Measurements from ENCODE around the gene GRIN2C. TPM values are rescaled to one million over a fixed set of nuclear protein-coding genes. Genes with fewer than 3 reads are reported as not detected.
A peak's percentile ranks its signal among the peaks of the same experiment; 100 is the strongest.

GRIN2C gene
- total RNA-seq, 1 donor from 2014 or later = 2.1 TPM

GRCh38 chr17:74839990-74840852 lies 19.5 kb downstream of the GRIN2C start:
- peak overlapping the region; percentile 30 for H3K27ac ChIP-seq (ENCODE audit: low read depth, low read length)
- peaks cover 16 to 32% (median 32%) of the 10 kb centered on the region in 3 donors for H3K27me3 ChIP-seq (ENCODE audit: control insufficient read depth in 3 of 3, insufficient read depth in 3 of 3, low read length in 3 of 3)
- no peak overlapping the region for H3K4me3 ChIP-seq (ENCODE audit: low read length in 3 of 3)
- peaks cover 4 to 14% (median 8%) of the 10 kb centered on the region in 3 donors for H3K36me3 ChIP-seq (ENCODE audit: control insufficient read depth in 3 of 3, insufficient read depth in 3 of 3, low read length in 3 of 3)
- H3K9ac ChIP-seq (ENCODE audit: low read depth in 1 of 3, low read length in 3 of 3) = peak overlapping the region in 1 of 3 donors; percentile 27
- H3K4me1 ChIP-seq (ENCODE audit: control insufficient read depth in 3 of 3, insufficient read depth in 3 of 3, low read length in 3 of 3) = peaks cover 21 to 26% (median 22%) of the 10 kb centered on the region in 3 donors
- H3K9me3 ChIP-seq (ENCODE audit: control insufficient read depth in 3 of 3, low read length in 3 of 3) = no peaks in the 10 kb centered on the region

- Histone ChIP-seq H3K4me1 (ENCODE audit: control insufficient read depth in 3 of 3, insufficient read depth in 3 of 3, low read length in 3 of 3) (peaks cover 21 to 26% (median 22%) of the 10 kb centered on the region in 3 donors), H3K4me3 (ENCODE audit: low read length in 3 of 3) (no peak overlapping the region), H3K27ac (ENCODE audit: low read depth, low read length) (no peak overlapping the region), H3K9ac (ENCODE audit: low read depth in 1 of 3, low read length in 3 of 3) (no peak overlapping the region), H3K9me3 (ENCODE audit: control insufficient read depth in 3 of 3, low read length in 3 of 3) (no peaks in the 10 kb centered on the region), H3K27me3 (ENCODE audit: control insufficient read depth in 3 of 3, insufficient read depth in 3 of 3, low read length in 3 of 3) (peaks cover 4 to 23% (median 17%) of the 10 kb centered on the region in 3 donors), H3K36me3 (ENCODE audit: control insufficient read depth in 3 of 3, insufficient read depth in 3 of 3, low read length in 3 of 3) (peaks cover 4 to 16% (median 8%) of the 10 kb centered on the region in 3 donors)
Observed at GRCh38 chr17:74838274-74838673, 21.4 kb downstream of the GRIN2C start.

DNA sequence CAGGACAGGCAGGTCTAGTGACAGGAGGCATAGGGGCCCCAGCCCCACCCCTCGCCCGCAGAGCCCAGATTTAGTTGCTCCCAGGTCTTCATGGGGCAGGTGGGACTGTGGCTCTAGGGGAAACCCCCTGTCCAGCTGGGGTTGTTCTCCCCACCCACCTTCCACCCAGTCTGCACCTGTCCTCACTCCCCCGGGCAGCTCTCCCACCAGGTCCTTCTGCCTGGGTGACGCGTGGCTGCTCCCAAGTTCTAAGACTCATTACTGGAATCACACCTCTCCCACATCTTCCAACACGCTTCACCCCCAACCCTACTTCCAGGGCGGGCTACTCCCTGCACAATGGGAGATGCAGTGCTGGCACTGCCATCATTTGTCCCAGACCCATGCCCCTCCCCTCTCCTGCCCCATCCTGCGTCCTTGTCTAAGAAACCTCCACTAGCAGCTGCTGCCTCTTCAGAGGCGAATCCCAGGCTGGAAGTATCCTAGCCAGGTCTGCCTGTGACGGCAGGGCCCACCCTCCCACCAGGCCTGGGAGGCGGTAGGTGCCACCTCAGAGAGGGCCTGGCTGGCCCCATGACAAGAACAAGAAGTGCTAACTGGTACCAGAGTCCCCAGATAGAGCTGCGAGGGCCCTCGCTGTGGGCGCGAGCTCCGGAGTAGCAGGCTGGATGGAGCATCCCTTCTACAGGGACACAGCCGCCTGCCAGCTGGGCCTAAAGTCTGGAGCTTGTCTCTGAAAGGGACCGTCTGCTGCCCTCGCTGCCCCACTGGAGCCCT lies 22.8 kb downstream of the GRIN2C start:
- no peaks in the 10 kb centered on the region for H3K9me3 ChIP-seq (ENCODE audit: control insufficient read depth in 3 of 3, low read length in 3 of 3)
- H3K27ac ChIP-seq (ENCODE audit: low read depth, low read length) = no peak overlapping the region
- H3K9ac ChIP-seq (ENCODE audit: low read depth in 1 of 3, low read length in 3 of 3) = no peak overlapping the region
- peaks cover 13 to 20% (median 19%) of the 10 kb centered on the region in 3 donors for H3K4me1 ChIP-seq (ENCODE audit: control insufficient read depth in 3 of 3, insufficient read depth in 3 of 3, low read length in 3 of 3)
- H3K36me3 ChIP-seq (ENCODE audit: control insufficient read depth in 3 of 3, insufficient read depth in 3 of 3, low read length in 3 of 3) = peaks cover 4 to 16% (median 8%) of the 10 kb centered on the region in 3 donors
- peaks cover 0 to 15% (median 6%) of the 10 kb centered on the region in 3 donors for H3K27me3 ChIP-seq (ENCODE audit: control insufficient read depth in 3 of 3, insufficient read depth in 3 of 3, low read length in 3 of 3)
- no peak overlapping the region for H3K4me3 ChIP-seq (ENCODE audit: low read length in 3 of 3)

GRCh38 chr17:74836191-74836590 lies 23.5 kb downstream of the GRIN2C start:
- peaks cover 0 to 9% (median 0%) of the 10 kb centered on the region in 3 donors for H3K27me3 ChIP-seq (ENCODE audit: control insufficient read depth in 3 of 3, insufficient read depth in 3 of 3, low read length in 3 of 3)

GRCh38 chr17:74833501-74834377 lies 25.9 kb downstream of the GRIN2C start:
- Histone ChIP-seq H3K4me3 (ENCODE audit: low read length in 3 of 3) (no peak overlapping the region), H3K9me3 (ENCODE audit: control insufficient read depth in 3 of 3, low read length in 3 of 3) (no peaks in the 10 kb centered on the region), H3K9ac (ENCODE audit: low read depth in 1 of 3, low read length in 3 of 3) (peak overlapping the region in 1 of 3 donors; percentile 32), H3K27ac (ENCODE audit: low read depth, low read length) (no peak overlapping the region), H3K36me3 (ENCODE audit: control insufficient read depth in 3 of 3, insufficient read depth in 3 of 3, low read length in 3 of 3) (peaks cover 7 to 18% (median 8%) of the 10 kb centered on the region in 3 donors), H3K4me1 (ENCODE audit: control insufficient read depth in 3 of 3, insufficient read depth in 3 of 3, low read length in 3 of 3) (no peaks in the 10 kb centered on the region), H3K27me3 (ENCODE audit: control insufficient read depth in 3 of 3, insufficient read depth in 3 of 3, low read length in 3 of 3) (no peaks in the 10 kb centered on the region)

More at GRCh38 chr17:74836191-74836590, 23.5 kb downstream of the GRIN2C start:
- Histone ChIP-seq H3K4me1 (ENCODE audit: control insufficient read depth in 3 of 3, insufficient read depth in 3 of 3, low read length in 3 of 3) (peaks cover 8 to 13% (median 12%) of the 10 kb centered on the region in 3 donors), H3K36me3 (ENCODE audit: control insufficient read depth in 3 of 3, insufficient read depth in 3 of 3, low read length in 3 of 3) (peaks cover 4 to 16% (median 8%) of the 10 kb centered on the region in 3 donors), H3K9me3 (ENCODE audit: control insufficient read depth in 3 of 3, low read length in 3 of 3) (no peaks in the 10 kb centered on the region), H3K9ac (ENCODE audit: low read depth in 1 of 3, low read length in 3 of 3) (no peak overlapping the region), H3K4me3 (ENCODE audit: low read length in 3 of 3) (no peak overlapping the region), H3K27ac (ENCODE audit: low read depth, low read length) (no peak overlapping the region)

DNA sequence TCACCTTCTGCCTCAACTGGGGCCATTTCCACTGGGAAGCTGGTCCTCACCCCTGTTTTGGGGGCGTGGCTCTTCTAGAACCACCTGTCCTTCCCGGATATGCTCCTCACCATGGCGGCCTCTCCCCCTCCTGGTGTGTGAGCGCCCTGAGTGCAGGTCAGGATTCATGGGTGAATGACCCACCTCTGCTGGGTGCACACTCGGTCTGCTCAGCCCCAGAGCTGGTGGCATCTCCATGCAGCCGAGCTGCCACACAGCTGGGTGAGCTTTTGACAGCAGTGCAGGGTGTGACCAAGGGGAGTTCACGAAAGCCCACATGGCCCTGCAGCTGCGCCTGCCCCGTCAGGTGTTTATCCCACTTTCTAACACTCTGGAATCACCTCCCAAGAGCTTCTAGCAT lies 27.3 kb downstream of the GRIN2C start:
- H3K4me1 ChIP-seq (ENCODE audit: control insufficient read depth in 3 of 3, insufficient read depth in 3 of 3, low read length in 3 of 3) = no peaks in the 10 kb centered on the region
- no peak overlapping the region for H3K9ac ChIP-seq (ENCODE audit: low read depth in 1 of 3, low read length in 3 of 3)
- peaks cover 7 to 16% (median 8%) of the 10 kb centered on the region in 3 donors for H3K36me3 ChIP-seq (ENCODE audit: control insufficient read depth in 3 of 3, insufficient read depth in 3 of 3, low read length in 3 of 3)
- no peak overlapping the region for H3K4me3 ChIP-seq (ENCODE audit: low read length in 3 of 3)
- H3K9me3 ChIP-seq (ENCODE audit: control insufficient read depth in 3 of 3, low read length in 3 of 3) = no peaks in the 10 kb centered on the region
- H3K27ac ChIP-seq (ENCODE audit: low read depth, low read length) = no peak overlapping the region
- no peaks in the 10 kb centered on the region for H3K27me3 ChIP-seq (ENCODE audit: control insufficient read depth in 3 of 3, insufficient read depth in 3 of 3, low read length in 3 of 3)

- Histone ChIP-seq H3K27me3 (ENCODE audit: control insufficient read depth in 3 of 3, insufficient read depth in 3 of 3, low read length in 3 of 3) (no peaks in the 10 kb centered on the region), H3K27ac (ENCODE audit: low read depth, low read length) (no peak overlapping the region), H3K4me1 (ENCODE audit: control insufficient read depth in 3 of 3, insufficient read depth in 3 of 3, low read length in 3 of 3) (no peaks in the 10 kb centered on the region), H3K9ac (ENCODE audit: low read depth in 1 of 3, low read length in 3 of 3) (no peak overlapping the region), H3K36me3 (ENCODE audit: control insufficient read depth in 3 of 3, insufficient read depth in 3 of 3, low read length in 3 of 3) (peaks cover 6 to 12% (median 8%) of the 10 kb centered on the region in 3 donors), H3K9me3 (ENCODE audit: control insufficient read depth in 3 of 3, low read length in 3 of 3) (no peaks in the 10 kb centered on the region), H3K4me3 (ENCODE audit: low read length in 3 of 3) (no peak overlapping the region)
Observed at GRCh38 chr17:74831444-74832146, 28.1 kb downstream of the GRIN2C start.

DNA sequence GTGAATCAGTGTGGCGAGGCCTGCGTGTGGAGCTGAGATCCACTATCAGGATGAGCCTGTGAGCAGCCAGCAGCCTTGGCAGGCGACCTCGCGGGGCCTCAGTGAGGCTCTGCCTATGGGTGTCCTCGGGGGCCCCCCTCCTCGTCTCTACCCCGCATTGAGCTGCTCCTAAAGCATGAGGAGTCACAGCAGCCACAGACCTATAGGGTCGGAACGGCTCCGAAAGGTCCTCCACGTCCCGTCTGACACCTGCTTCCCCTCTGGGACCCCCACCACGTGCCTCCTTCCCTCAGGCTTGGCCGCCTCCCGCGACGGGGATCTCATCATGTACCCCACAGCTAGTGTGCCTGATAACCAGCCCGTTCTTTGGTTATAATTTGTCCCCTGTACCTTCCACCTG lies 28.8 kb downstream of the GRIN2C start:
- H3K4me1 ChIP-seq (ENCODE audit: control insufficient read depth in 3 of 3, insufficient read depth in 3 of 3, low read length in 3 of 3) = no peaks in the 10 kb centered on the region
- peaks cover 1 to 8% (median 4%) of the 10 kb centered on the region in 3 donors for H3K36me3 ChIP-seq (ENCODE audit: control insufficient read depth in 3 of 3, insufficient read depth in 3 of 3, low read length in 3 of 3)
- no peak overlapping the region for H3K27ac ChIP-seq (ENCODE audit: low read depth, low read length)
- H3K9ac ChIP-seq (ENCODE audit: low read depth in 1 of 3, low read length in 3 of 3) = no peak overlapping the region
- no peak overlapping the region for H3K4me3 ChIP-seq (ENCODE audit: low read length in 3 of 3)
- no peaks in the 10 kb centered on the region for H3K9me3 ChIP-seq (ENCODE audit: control insufficient read depth in 3 of 3, low read length in 3 of 3)
- no peaks in the 10 kb centered on the region for H3K27me3 ChIP-seq (ENCODE audit: control insufficient read depth in 3 of 3, insufficient read depth in 3 of 3, low read length in 3 of 3)

GRCh38 chr17:74827800-74828199 lies 31.9 kb downstream of the GRIN2C start:
- H3K9ac ChIP-seq (ENCODE audit: low read depth in 1 of 3, low read length in 3 of 3) = no peak overlapping the region
- H3K4me1 ChIP-seq (ENCODE audit: control insufficient read depth in 3 of 3, insufficient read depth in 3 of 3, low read length in 3 of 3) = peaks cover 0 to 3% (median 3%) of the 10 kb centered on the region in 3 donors
- H3K36me3 ChIP-seq (ENCODE audit: control insufficient read depth in 3 of 3, insufficient read depth in 3 of 3, low read length in 3 of 3) = peaks cover 0 to 10% (median 4%) of the 10 kb centered on the region in 3 donors
- H3K9me3 ChIP-seq (ENCODE audit: control insufficient read depth in 3 of 3, low read length in 3 of 3) = no peaks in the 10 kb centered on the region
- H3K4me3 ChIP-seq (ENCODE audit: low read length in 3 of 3) = no peak overlapping the region
- no peaks in the 10 kb centered on the region for H3K27me3 ChIP-seq (ENCODE audit: control insufficient read depth in 3 of 3, insufficient read depth in 3 of 3, low read length in 3 of 3)
- no peak overlapping the region for H3K27ac ChIP-seq (ENCODE audit: low read depth, low read length)

Measured in skeletal muscle tissue (tissue), 4 donors.